NCI-H2107 treated with DMSO at 0.1 percent for 48 hours (cell line): ENCODE results near the gene MAP3K7.

Source experiments
- DNase-seq: peaks from one replicate; lab custom pipeline; 2025; ENCODE audit not compliant: unreplicated experiment; lab: John Stamatoyannopoulos, UW

Gene MAP3K7

GRCh38 chr6:90586836-90587638, at the start of gene MAP3K7:
Gene MAP3K7, minus strand, starts transcription at chr6:90587072. Its CDS starts 189 bp downstream, at chr6:90586883.
- DNase-seq = peak; percentile 82

DNA sequence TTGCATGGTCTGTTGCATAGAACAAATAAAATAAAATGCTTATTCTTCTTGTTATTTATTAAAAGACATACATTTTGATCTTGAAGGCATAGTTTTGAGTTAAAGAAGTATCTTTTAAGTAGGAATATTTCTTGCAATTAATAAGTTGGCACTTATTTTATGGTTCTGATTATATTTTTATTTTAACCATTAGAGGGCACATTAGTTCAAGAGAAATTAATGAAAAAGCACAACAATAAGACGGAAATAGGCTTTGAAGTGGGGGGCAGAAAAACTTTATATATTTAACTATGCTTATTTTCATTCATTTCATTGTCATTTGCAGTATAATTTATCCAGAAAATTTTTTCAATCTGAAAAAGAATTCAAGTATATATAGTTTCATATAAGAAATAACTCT, 44.2 kb upstream of the MAP3K7 start:
- DNase-seq = no peak

DNA sequence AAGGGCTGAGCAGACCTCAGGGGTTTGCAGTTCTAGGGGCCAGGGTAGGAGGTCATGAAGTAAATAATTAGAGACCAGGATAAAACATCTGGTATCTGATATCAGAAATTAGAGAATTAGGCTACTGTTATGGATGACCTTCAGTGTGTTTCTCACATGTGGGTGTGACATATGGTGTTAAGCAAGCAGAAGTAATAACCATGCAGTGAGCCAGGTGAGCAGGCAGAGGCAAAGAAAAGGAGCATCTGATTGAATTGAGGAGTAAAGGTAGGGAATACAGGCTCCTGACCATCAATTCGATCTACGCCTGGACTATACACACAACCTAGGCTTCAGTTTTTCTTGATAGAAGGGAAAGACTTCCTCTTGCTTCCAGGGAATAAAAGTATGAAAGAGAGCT, 34.7 kb upstream of the MAP3K7 start:
- no peak for DNase-seq

GRCh38 chr6:90619221-90619620, 32.3 kb upstream of the MAP3K7 start:
- DNase-seq = no peak

DNA sequence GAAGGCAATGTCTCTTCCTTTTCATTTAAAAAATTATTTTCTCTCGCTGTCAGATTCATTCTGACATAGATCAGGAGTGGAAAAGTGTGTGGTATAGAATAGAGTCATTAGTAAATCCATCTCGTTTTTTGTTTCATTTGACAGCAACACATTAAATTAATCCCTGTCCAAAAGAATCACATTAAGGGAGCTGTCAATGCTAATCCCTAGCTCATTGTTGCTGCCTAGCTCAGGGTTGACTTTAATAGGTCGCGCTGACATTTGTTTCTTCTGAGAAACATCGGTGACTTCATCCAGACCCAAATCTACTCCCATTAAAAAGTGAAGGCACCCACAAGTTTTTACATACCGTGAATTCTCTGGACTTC, 25.4 kb upstream of the MAP3K7 start:
- DNase-seq = no peak

DNA sequence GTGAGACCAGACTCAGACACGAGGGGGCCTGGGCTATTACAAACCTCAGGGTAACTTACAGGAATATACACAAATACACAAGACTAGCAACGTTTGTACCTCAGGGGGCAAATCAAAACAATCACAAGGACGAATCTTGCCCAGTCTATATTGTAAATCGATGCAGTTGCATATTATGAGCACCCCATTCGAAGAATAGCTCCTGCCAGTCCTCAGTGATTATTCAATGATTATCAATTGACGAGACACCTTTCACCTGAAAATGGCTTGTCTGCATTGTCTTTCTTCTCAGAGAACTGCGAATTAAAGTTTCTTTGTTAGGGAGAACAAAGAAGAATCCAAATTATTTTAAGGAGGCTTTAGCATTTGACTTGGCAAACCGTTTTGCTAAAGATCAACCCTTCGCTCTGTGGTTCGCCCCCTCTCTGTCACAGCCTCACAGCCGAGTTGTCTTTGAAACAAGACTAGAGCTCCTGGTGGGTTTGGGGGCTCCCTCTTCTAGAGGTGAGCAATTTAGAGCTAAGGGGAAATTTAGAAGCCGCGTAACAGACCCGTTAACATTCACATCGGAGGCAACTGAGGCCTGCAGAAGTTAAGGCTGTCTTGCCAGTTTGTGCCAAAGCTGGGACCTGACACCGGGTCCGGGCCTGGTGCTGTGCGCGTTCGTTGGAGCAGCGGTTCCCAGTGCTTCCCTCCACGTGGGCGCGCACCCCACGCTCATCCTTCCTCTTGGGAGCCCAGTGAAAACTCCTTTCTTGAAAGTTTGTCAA, 24.9 kb upstream of the MAP3K7 start:
- no peak for DNase-seq

- peak; percentile 33 for DNase-seq
Observed at GRCh38 chr6:90610751-90611542, 24.1 kb upstream of the MAP3K7 start.

GRCh38 chr6:90610301-90610750, 23.5 kb upstream of the MAP3K7 start:
- no peak for DNase-seq

- no peak for DNase-seq
Observed at GRCh38 chr6:90605749-90606340, 19.0 kb upstream of the MAP3K7 start.

DNA sequence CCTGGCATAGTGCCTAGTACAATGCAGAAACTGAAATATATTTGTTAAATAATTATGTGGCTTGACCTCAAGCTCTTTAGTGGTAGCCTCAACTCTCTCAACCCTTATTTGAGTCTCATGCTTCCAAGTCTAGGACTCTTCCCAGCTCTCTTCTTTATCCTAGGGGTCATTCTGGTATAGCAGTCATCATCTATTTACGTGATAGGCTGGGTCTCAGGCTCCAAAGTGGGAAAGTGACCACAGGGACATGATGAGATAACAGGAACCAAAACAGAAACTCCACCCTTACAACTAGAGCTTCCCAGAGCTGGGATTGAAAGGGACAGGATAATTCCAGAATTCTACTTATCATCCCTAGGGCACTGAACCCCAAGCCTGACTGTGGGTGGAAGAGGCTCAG, 17.7 kb upstream of the MAP3K7 start:
- DNase-seq = no peak

DNA sequence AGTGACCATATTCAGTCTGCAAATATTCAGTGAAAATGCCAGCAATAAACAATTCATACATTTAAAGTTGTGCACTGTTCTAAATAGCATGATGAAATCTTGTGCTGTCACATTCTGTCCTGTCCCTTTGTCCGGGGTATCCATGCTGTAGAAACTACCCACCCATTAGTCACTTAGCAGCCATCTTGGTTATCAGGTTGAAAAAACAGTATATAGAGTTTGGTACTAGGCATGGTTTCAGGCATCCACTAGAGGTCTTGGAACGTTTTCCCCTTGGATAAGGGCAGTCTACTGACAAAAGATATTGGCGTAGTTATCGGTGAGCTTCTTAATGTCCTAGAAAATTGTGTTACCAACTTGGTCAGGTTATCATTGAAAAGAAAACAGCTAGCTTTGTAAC, 12.3 kb upstream of the MAP3K7 start:
- no peak for DNase-seq

- DNase-seq = no peak
Observed at GRCh38 chr6:90598192-90598951, 11.5 kb upstream of the MAP3K7 start.

DNA sequence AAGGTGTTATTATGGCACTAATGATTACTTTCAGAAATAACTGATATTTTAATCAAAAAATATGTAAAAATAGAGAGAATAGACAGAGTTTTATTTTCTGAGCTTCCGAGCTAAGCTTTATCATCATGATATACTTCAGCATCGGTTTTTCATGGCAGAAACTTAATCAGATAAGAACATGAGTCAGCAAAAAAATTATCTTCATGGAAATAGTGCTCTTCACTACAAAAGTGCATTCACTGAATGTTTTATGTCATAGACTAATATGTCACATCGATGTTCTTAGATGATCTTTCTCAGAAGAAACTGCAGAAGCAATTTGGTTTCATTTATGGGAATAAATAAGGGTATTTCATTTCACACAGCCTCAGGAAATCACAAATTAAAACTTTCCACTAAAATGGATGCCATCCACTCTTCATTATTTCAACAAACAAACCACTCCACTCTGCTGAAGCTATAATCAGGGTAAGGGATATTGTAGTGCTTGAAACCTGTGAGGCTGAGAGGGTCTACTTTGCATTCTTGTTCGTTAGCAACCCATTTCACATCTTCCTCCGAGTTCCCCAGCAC, 10.2 kb upstream of the MAP3K7 start:
- DNase-seq = no peak

DNA sequence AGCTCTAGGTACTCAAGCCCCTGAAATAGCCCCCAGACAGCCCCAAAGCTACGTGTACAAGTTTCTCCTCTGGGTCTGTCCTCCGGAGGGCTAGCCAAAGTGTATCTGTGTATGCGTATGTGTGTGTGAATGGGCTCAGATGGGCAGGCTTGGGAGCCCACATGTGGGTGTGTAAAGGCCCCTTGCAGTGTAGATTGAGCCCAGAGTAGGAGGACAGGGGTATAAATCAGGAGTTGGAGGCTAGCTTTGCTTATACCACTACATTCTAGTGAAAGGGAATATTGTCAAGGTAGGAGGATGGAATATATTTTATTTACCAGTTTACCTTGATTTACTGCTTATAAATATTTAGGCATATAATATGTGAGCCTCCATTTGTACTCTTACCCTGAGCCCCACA, 9.0 kb upstream of the MAP3K7 start:
- no peak for DNase-seq

DNA sequence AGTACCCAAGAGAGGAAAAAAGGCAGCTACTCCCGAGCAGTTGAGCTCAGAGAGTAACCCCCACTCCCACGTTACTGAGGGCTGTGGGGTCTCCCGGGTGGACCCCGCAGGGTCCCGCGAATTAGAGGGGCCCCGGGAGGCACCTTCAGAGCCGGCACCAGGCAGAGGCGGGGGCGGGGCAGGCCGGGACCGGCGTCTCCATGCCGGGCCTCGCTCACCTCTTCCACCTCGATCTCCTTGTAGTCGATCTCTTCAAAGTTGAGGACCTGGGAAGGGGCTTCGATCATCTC, 381 bp downstream of the MAP3K7 start:
- no peak for DNase-seq

DNA sequence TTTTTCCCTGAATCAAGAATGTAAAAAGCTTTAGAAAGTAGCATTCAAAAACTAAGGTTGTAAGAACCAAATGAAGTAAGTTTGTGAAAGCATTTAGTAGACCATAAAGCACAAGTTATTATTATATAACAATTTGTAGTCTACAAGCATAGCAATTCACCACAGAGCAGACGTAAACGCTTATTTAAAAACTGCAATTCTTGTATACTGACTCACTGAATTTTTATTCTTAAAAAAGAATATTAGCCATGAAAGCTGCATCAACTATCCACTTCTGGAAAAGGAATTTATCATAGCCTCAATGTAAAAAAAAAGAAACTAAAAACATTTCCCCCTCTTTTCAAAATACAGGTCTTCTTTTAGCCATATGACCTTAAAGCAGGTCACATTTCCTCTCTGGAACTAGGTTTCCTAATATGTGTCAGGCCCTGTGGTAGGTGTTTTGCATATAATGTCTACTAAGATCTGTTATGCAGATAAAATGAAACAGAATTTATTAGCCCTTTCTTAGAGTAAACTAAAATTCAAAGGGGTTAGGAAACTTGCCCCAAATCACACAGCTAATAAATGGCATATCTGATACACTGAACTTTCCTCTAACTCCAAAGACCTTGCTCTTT, 2.1 kb downstream of the MAP3K7 start:
- DNase-seq = no peak

- no peak for DNase-seq
Observed at GRCh38 chr6:90583836-90584481, 2.9 kb downstream of the MAP3K7 start.

- no peak for DNase-seq
Observed at GRCh38 chr6:90583179-90583835, 3.6 kb downstream of the MAP3K7 start.

DNA sequence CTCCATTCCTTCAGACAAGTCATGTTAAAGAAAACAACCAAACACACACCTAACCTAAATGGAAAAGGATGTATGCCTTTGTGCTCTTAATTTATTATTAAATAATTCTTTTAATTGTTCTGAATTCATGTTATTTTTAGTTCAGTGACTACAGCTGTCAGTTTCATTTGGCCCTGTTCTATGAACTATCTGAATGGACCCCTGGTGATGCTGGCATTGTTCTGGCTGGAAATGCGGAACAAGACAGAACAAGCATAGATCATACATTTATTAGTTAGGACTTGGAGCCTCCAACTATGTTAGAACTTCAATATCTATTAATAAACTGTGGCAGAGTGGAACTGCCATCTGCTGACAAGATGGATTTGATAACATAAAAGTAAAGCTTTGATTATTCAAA, 5.7 kb downstream of the MAP3K7 start:
- DNase-seq = no peak
